Activated T-cell treated with anti-CD3 and anti-CD28 coated beads, Interleukin-2, amount 50 U/mL, for 72 hours (primary cell): ENCODE measurements around the gene LINGO1. TPM values are rescaled to one million over a fixed set of nuclear protein-coding genes. Genes with fewer than 3 reads are reported as not detected.

ENCODE experiments used
- ATAC-seq, 2 donors: fragments of 150-1000 bp; cut with Tn5 transposase; replicated peaks in 1 of 2; 2 replicates each; pipeline ENCODE4 v1.10.0; 2021; ENCODE audit warnings: moderate library complexity in 2 of 2, mild to moderate bottlenecking in 1 of 2
- DNase-seq, 2 donors: peaks; one replicate each; pipeline ENCODE4 v3.0.0; 2021 to 2022; ENCODE audit warnings: mixed read lengths in 1 of 2
- H3K27ac Mint-ChIP-seq: one replicate; pipeline ENCODE4 v1.8.0; 2022; ENCODE audit warnings: mild to moderate bottlenecking, moderate library complexity, mixed read lengths
- H3K27me3 Mint-ChIP-seq: one replicate; pipeline ENCODE4 v1.8.0; 2022; ENCODE audit warnings: low read depth, mixed read lengths
- H3K36me3 Mint-ChIP-seq, 2 donors: one replicate each; pipeline ENCODE4 v1.8.0; 2022; ENCODE audit warnings: mixed read lengths in 2 of 2, mild to moderate bottlenecking in 1 of 2; ENCODE audit not compliant: insufficient read depth in 2 of 2
- H3K4me1 Mint-ChIP-seq: one replicate; pipeline ENCODE4 v1.8.0; 2022; ENCODE audit warnings: low read depth, mixed read lengths
- H3K4me3 Mint-ChIP-seq, 2 donors: one replicate each; pipeline ENCODE4 v1.8.0; 2022; ENCODE audit warnings: mild to moderate bottlenecking in 2 of 2, mixed read lengths in 2 of 2, moderate library complexity in 2 of 2
- H3K9me3 Mint-ChIP-seq, 2 donors: one replicate each; pipeline ENCODE4 v1.8.0; 2022; ENCODE audit warnings: mixed read lengths in 2 of 2
- total RNA-seq, 2 donors: library from RNA; stranded (reverse); gene quantifications; one replicate each; pipeline ENCODE4 v1.2.3, GENCODE V29; 2022

LINGO1 gene
- total RNA-seq, 2 donors from 2014 or later = 0.17 TPM; not detected in 1

- Mint-ChIP-seq H3K9me3 (no peaks in the 10 kb centered on the region), H3K4me1 (no peaks in the 10 kb centered on the region), H3K27ac (no peak overlapping the region), H3K4me3 (no peak overlapping the region), H3K27me3 (no peaks in the 10 kb centered on the region), H3K36me3 (no peaks in the 10 kb centered on the region)
- DNase-seq (no peak), ATAC-seq (no peak)
Observed at GRCh38 chr15:77568973-77569728, 63.6 kb downstream of the LINGO1 start.

- no peak for ATAC-seq
- H3K4me1 Mint-ChIP-seq = no peaks in the 10 kb centered on the region
- no peak overlapping the region for H3K27ac Mint-ChIP-seq
- no peak overlapping the region for H3K4me3 Mint-ChIP-seq
- no peaks in the 10 kb centered on the region for H3K9me3 Mint-ChIP-seq
- H3K27me3 Mint-ChIP-seq = no peaks in the 10 kb centered on the region
- no peaks in the 10 kb centered on the region for H3K36me3 Mint-ChIP-seq
- DNase-seq = no peak
Observed at GRCh38 chr15:77568014-77568972, 64.4 kb downstream of the LINGO1 start.

DNA sequence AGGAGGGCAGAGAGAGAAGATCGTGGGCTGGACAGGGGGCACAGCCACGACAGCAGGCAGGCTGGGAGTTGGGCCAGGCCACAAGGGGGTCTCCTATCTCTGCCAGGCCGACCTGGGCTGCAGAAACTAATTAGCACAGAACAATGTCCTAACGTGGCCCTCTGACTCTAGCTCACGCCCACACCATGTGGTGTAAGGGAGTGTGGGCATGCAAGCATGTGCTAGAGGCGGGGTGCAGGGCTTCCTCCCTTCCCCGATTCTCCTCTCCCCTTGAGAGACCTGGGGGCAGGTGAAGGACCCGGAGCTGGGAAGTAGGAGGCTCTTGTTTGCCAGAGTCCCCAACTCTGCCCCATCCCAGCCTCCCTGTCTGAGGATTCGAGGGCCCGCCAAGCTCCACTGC, 65.5 kb downstream of the LINGO1 start:
- no peak for ATAC-seq
- no peak overlapping the region for H3K4me3 Mint-ChIP-seq
- DNase-seq = no peak
- H3K27ac Mint-ChIP-seq = no peak overlapping the region
- no peaks in the 10 kb centered on the region for H3K27me3 Mint-ChIP-seq
- no peaks in the 10 kb centered on the region for H3K4me1 Mint-ChIP-seq
- no peaks in the 10 kb centered on the region for H3K9me3 Mint-ChIP-seq
- no peaks in the 10 kb centered on the region for H3K36me3 Mint-ChIP-seq

DNA sequence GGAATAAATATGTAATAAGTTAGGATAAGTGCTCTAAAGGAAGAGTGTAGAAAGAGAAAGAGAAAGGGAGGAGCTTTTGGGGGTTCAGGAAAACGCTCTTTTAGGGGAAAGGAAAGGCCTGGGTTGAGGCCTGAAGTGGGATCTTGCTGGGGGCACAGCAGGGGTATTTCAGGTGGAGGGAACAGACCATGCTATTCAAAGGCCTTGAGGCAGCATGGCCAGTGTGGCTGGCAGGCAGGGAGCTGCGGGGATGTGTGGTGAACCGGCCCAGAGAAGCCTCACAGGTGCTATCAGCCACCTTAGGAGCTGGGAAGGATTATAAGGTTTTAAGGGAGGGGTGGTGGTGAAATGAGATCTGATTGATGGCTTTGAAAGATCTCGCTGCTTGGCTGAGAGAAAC, 66.6 kb downstream of the LINGO1 start:
- no peak overlapping the region for H3K4me3 Mint-ChIP-seq
- H3K36me3 Mint-ChIP-seq = no peaks in the 10 kb centered on the region
- H3K27ac Mint-ChIP-seq = no peak overlapping the region
- H3K4me1 Mint-ChIP-seq = no peaks in the 10 kb centered on the region
- no peaks in the 10 kb centered on the region for H3K27me3 Mint-ChIP-seq
- ATAC-seq (no peak), DNase-seq (no peak)
- H3K9me3 Mint-ChIP-seq = no peaks in the 10 kb centered on the region

DNA sequence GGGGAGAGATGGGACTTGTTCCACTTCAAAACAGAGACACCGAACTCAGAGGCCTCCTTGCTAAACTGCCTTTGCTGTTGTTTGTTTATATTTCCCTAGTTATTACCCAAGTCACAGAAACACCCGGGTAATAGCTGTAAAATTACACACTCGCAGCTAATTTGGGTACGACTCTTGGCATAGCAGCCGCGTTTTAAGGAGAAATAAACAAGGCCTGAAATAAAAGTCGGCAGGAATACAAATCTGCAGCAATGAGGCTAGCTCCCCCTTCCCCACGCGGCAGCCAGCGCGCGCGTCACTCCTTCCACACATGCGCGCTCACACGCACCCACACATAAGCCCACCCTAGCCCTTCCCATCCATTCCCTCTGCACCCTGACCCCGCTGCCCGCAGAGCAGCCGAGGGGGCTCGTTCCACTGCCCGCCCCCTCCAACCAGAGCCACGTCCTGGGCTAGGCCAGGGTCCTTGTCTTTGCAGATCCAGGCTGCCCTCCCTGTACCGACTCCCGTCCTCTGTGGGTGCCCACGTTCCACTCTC, 67.3 kb downstream of the LINGO1 start:
- ATAC-seq = no peak
- no peaks in the 10 kb centered on the region for H3K9me3 Mint-ChIP-seq
- no peak overlapping the region for H3K4me3 Mint-ChIP-seq
- no peaks in the 10 kb centered on the region for H3K4me1 Mint-ChIP-seq
- no peaks in the 10 kb centered on the region for H3K36me3 Mint-ChIP-seq
- H3K27ac Mint-ChIP-seq = no peak overlapping the region
- H3K27me3 Mint-ChIP-seq = no peaks in the 10 kb centered on the region
- no peak for DNase-seq

GRCh38 chr15:77564938-77565337, 67.8 kb downstream of the LINGO1 start:
- no peak for ATAC-seq
- no peak for DNase-seq
- Mint-ChIP-seq H3K4me3 (no peak overlapping the region), H3K27ac (no peak overlapping the region), H3K9me3 (no peaks in the 10 kb centered on the region), H3K36me3 (no peaks in the 10 kb centered on the region), H3K4me1 (no peaks in the 10 kb centered on the region), H3K27me3 (peaks cover 3% of the 10 kb centered on the region)

DNA sequence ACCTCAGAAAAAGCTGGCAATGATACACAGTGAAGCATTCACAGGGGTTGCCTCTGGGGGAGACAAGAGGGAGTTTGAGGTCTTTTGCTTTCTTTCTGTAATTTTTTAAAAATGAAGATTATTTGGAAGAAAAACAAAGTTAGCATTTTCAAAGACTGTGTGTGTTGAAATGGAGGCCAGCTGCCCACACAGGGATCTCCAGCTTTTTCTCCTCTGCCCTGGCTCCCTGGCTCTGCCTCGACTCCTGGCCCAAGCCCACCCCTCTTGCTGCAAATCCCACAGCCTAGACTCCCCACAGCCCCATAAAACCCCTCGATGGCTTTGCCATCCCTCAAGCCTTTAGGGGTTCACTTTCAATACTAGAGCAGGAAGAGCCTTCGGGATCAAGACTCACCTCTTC, 68.4 kb downstream of the LINGO1 start:
- ATAC-seq (no peak), DNase-seq (no peak)
- Mint-ChIP-seq H3K36me3 (no peaks in the 10 kb centered on the region), H3K4me1 (no peaks in the 10 kb centered on the region), H3K9me3 (no peaks in the 10 kb centered on the region), H3K27me3 (peaks cover 9% of the 10 kb centered on the region), H3K27ac (no peak overlapping the region), H3K4me3 (no peak overlapping the region)

DNA sequence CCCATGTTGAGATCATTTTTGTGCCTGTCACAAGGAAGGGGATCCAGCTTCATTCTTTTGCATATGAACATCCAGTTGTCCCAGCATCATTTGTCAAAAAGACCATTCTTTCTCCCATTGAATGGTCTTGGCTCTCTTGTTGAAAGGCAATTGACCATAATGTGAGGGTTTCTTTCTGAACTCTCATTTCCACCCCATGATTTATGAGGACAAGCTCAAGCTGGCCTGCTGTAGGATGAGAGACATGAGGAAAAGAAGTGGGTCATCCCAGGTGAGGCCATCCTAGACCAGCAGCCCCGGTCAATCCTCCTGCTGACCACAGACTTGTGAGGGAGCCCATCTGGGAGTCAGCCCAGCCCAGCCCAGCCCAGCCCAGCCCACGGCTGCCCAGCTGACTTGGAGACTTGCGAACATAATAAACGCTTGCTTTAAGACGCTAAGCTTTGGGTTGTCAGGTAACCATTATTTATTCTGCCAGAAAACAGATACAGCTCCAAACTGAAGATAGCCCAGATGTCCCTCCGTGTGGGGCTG, 69.0 kb downstream of the LINGO1 start:
- Mint-ChIP-seq H3K36me3 (no peaks in the 10 kb centered on the region), H3K4me3 (no peak overlapping the region), H3K4me1 (no peaks in the 10 kb centered on the region), H3K27me3 (peaks cover 9% of the 10 kb centered on the region), H3K27ac (no peak overlapping the region), H3K9me3 (no peaks in the 10 kb centered on the region)
- ATAC-seq = no peak
- no peak for DNase-seq

Other genes with a start within 250 kb of the LINGO1 start
- 10 to 100 TPM; 33.6 to 45.7 TPM for gene PEAK1, start 212.8 kb downstream of the LINGO1 start, total RNA-seq
- gene HMG20A, start 212.0 kb downstream of the LINGO1 start, total RNA-seq = 10 to 100 TPM; 43.1 to 44.6 TPM